Glutamatergic neuron (in vitro differentiated cells): ENCODE data around the gene KRTAP5-1. TPM values are rescaled to one million over a fixed set of nuclear protein-coding genes. Genes with fewer than 3 reads are reported as not detected.
"Not testable (repeated sequence)": the region's sequence is repeated elsewhere in the genome, so short reads cannot be mapped to it uniquely, and the experiment has no call there.

Source experiments
- DNase-seq: peaks from one replicate; pipeline ENCODE4 v3.0.0; 2022
- H3K27ac Mint-ChIP-seq: one replicate; pipeline ENCODE4 v1.8.0; 2020; ENCODE audit warnings: mild to moderate bottlenecking, mixed read lengths, inconsistent platforms; ENCODE audit not compliant: unreplicated experiment
- H3K27me3 Mint-ChIP-seq: one replicate; pipeline ENCODE4 v1.8.0; 2020; ENCODE audit warnings: mild to moderate bottlenecking, moderate library complexity, mixed read lengths, inconsistent platforms; ENCODE audit not compliant: unreplicated experiment
- H3K36me3 Mint-ChIP-seq: one replicate; pipeline ENCODE4 v1.8.0; 2020; ENCODE audit warnings: mild to moderate bottlenecking, mixed read lengths, inconsistent platforms; ENCODE audit not compliant: unreplicated experiment
- H3K4me1 Mint-ChIP-seq: one replicate; pipeline ENCODE4 v1.8.0; 2020; ENCODE audit warnings: mild to moderate bottlenecking, low read depth, mixed read lengths, inconsistent platforms; ENCODE audit not compliant: unreplicated experiment
- H3K4me3 Mint-ChIP-seq: one replicate; pipeline ENCODE4 v1.8.0; 2020; ENCODE audit warnings: mild to moderate bottlenecking, mixed read lengths, inconsistent platforms; ENCODE audit not compliant: unreplicated experiment
- H3K9me3 Mint-ChIP-seq: one replicate; pipeline ENCODE4 v1.8.0; 2020; ENCODE audit warnings: mild to moderate bottlenecking, moderate library complexity, mixed read lengths, inconsistent platforms; ENCODE audit not compliant: unreplicated experiment
- total RNA-seq: library from RNA; stranded (reverse); fragmentation: NEBNext Ultra II Directional; extraction: Animal tissue kit (Norgen Biotek cat#: 25700); gene quantifications from one replicate; pipeline ENCODE4 v1.2.1, GENCODE V29; 2021; ENCODE audit not compliant: unreplicated experiment
- TF ChIP-seq, protein P1 (sequence below): fragments of 200-600 bp; sonication (generic); IDR thresholded peaks from one replicate; pipeline ENCODE4 v1.5.0; 2021; ENCODE audit not compliant: partially characterized antibody, unreplicated experiment

Gene KRTAP5-1
- total RNA-seq, 1 donor from 2014 or later, result not detected

DNA sequence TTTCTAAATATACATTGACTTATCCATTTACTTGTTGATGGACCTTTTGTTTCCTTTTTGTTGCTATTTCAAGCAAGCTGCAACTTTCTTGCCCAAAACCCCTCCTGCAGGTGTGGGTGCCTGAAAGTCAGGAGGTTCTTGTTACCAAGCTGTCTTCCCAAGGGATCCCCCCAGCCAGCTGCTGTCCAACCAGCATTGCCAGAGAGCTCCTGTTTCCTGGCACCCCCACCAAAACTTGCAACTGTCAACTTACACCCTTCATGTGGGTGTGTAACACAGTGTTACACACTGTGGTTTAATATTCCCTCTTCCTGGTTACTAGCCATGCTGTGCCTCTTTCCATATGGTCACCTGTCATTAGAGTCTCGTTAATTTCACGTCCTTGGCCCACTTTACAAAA lies 1.6 kb upstream of the KRTAP5-1 start:
- DNase-seq, result no peak
- H3K27me3 Mint-ChIP-seq, result peaks cover 5% of the 10 kb centered on the region
- TF ChIP-seq, protein P1, sequence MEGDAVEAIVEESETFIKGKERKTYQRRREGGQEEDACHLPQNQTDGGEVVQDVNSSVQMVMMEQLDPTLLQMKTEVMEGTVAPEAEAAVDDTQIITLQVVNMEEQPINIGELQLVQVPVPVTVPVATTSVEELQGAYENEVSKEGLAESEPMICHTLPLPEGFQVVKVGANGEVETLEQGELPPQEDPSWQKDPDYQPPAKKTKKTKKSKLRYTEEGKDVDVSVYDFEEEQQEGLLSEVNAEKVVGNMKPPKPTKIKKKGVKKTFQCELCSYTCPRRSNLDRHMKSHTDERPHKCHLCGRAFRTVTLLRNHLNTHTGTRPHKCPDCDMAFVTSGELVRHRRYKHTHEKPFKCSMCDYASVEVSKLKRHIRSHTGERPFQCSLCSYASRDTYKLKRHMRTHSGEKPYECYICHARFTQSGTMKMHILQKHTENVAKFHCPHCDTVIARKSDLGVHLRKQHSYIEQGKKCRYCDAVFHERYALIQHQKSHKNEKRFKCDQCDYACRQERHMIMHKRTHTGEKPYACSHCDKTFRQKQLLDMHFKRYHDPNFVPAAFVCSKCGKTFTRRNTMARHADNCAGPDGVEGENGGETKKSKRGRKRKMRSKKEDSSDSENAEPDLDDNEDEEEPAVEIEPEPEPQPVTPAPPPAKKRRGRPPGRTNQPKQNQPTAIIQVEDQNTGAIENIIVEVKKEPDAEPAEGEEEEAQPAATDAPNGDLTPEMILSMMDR, result no peak
- H3K4me3 Mint-ChIP-seq, result no peak overlapping the region
- peaks cover 12% of the 10 kb centered on the region for H3K36me3 Mint-ChIP-seq
- peaks cover 19% of the 10 kb centered on the region for H3K4me1 Mint-ChIP-seq
- H3K27ac Mint-ChIP-seq, result no peak overlapping the region
- H3K9me3 Mint-ChIP-seq, result peaks cover 3% of the 10 kb centered on the region

DNA sequence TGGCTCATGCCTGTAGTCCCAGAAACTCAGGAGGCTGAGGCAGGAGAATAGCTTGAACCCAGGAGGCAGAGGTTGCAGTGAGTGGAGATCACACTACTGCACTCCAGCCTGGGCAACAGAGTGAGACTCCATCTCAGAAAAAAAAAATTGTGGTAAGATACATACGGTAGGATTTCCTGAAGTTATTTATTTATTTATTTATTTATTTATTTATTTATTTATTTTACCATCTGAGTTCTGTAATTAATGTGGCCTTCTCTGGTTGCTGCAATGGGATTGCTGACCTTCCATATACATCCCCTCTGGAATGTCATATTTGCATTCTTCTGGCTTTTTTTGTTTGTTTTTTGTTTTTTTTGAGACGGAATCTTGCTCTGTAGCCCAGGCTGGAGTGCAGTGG lies 2.2 kb downstream of the KRTAP5-1 start:
- H3K36me3 Mint-ChIP-seq, result peaks cover 31% of the 10 kb centered on the region
- H3K27me3 Mint-ChIP-seq, H3K27ac Mint-ChIP-seq, H3K4me3 Mint-ChIP-seq, H3K4me1 Mint-ChIP-seq, DNase-seq: not testable (repeated sequence)
- H3K9me3 Mint-ChIP-seq, result peaks cover 13% of the 10 kb centered on the region

DNA sequence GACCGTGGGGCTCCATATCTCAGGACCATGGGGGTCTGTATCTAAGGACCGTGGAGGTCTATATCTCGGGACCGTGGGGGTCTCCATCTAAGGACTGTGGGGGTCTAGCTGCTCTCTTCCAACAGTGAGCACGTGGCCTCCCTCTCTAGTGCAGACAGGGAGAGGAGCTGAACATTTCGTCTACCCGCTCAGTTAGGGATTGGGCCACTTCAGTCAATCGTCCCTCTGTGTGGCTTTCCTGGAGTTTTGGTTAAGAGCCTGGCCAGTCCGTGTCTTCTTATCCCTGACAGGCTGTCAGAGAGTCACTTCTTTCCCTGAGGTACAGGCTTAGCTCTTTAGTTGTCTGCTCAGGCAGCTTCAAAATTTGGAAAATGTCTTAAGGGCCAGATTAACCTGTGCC lies 3.1 kb downstream of the KRTAP5-1 start:
- Mint-ChIP-seq H3K4me1 (peaks cover 10% of the 10 kb centered on the region), H3K36me3 (peaks cover 31% of the 10 kb centered on the region), H3K27me3 (peaks cover 7% of the 10 kb centered on the region), H3K4me3 (no peak overlapping the region), H3K27ac (no peak overlapping the region), H3K9me3 (peaks cover 13% of the 10 kb centered on the region)
- TF ChIP-seq, protein P1, result no peak
- DNase-seq, result no peak

DNA sequence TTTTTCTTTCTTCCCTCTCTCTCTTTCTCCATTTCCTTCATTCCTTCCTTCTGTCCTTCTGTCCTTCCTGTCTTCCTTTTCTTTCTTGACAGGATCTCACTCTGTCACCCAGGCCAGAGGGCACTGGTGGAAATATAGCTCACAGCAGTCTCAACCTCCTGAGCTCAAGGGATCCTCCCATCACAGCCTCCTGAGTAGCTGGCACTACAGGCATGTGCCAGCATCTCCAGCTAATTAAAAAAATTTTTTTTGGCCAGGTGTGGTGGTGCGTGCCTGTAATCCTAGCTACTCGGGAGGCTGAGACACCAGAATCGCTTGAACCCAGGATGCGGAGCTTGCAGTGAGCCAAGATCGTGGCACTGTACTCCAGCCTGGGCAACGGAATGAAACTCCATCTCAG lies 8.3 kb downstream of the KRTAP5-1 start:
- no peak overlapping the region for H3K27ac Mint-ChIP-seq
- peaks cover 12% of the 10 kb centered on the region for H3K9me3 Mint-ChIP-seq
- TF ChIP-seq, protein P1, result no peak
- DNase-seq, result no peak
- H3K4me3 Mint-ChIP-seq, result no peak overlapping the region
- peaks cover 12% of the 10 kb centered on the region for H3K27me3 Mint-ChIP-seq
- H3K4me1 Mint-ChIP-seq, result no peaks in the 10 kb centered on the region
- peaks cover 28% of the 10 kb centered on the region for H3K36me3 Mint-ChIP-seq

DNA sequence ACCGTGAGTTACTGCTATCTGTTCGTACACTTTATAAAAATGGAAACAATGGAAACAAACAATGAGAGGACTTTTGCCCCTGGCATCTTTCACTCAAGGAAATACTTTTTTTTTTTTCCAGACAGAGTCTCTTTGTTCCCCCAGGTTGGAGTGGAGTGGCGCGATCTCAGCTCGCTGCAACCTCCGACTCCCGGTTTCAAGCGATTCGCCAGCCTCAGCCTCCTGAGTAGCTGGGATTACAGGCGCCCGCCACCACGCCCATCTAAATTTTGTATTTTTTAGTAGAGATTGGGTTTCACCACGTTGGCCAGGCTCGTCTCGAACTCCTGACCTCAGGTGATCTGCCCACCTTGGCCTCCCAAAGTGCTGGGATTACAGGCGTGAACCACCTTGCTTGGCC lies 9.3 kb downstream of the KRTAP5-1 start:
- peak overlapping the region; percentile 90 for H3K4me3 Mint-ChIP-seq
- H3K4me1 Mint-ChIP-seq, DNase-seq, H3K27ac Mint-ChIP-seq, H3K9me3 Mint-ChIP-seq: not testable (repeated sequence)
- peaks cover 18% of the 10 kb centered on the region for H3K36me3 Mint-ChIP-seq
- H3K27me3 Mint-ChIP-seq, result peaks cover 12% of the 10 kb centered on the region

DNA sequence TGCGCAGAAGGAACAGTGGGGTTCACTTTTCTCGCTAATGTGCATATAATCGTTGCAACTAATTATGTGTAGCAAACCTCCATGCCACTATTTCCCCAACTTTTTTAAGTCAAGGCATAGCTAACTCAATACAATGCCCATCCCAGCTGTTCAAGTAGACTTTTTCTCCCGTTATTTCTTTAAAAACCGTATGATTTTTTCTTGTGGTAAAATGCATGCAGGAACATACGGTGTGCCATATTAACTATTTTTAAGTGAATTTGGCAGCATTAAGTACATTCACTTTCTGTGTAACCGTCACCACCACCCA lies 10.2 kb downstream of the KRTAP5-1 start:
- H3K36me3 Mint-ChIP-seq, result peaks cover 16% of the 10 kb centered on the region
- peaks cover 4% of the 10 kb centered on the region for H3K4me1 Mint-ChIP-seq
- H3K27me3 Mint-ChIP-seq, result peaks cover 18% of the 10 kb centered on the region
- TF ChIP-seq, protein P1, result peak; percentile 9
- peaks cover 17% of the 10 kb centered on the region for H3K9me3 Mint-ChIP-seq
- peak overlapping the region; percentile 70 for H3K27ac Mint-ChIP-seq
- peak overlapping the region; percentile 90 for H3K4me3 Mint-ChIP-seq
- no peak for DNase-seq
